Right forelimb (tissue), 1 donor: ENCODE data around the gene VPS45.

Source experiments
- DNase-seq: peaks from one replicate; pipeline ENCODE4 v3.0.0-alpha.2; 2018

The VPS45 gene

DNA sequence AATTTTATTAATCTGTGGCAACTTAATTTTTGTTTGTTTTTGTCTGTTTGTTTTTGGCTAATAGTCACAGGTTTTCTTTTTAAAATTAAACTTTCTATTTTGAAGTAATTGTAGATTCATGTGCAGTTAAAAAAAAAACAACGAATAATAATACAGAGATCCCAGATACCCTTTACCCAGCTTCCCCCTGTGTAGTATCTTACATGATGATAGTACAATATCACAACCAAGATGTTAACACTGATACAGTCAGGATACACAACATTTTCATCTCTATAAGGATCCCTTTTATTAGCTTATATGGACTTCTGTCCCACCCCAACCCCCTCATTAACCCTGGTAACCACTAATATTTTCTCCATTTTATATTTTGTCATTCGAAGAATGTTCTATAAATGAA, 5.9 kb downstream of the VPS45 start:
- no peak for DNase-seq

DNA sequence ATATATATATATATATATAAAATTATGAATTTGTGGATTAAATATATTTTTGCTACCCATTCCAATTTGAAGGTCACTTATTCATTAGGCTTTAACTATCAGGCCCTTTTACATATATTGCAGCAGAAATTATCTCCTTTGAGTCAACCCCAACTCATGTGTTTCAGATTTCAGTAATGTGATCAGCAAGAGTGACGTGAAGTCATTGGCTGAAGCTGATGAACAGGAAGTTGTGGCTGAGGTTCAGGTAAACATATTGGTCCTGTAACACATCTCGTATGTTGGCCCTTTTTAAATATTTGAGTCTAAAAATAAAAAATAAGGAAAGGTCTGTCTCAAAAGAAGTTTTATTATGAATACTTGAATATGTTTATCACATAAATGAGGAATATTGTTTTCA, 8.5 kb downstream of the VPS45 start:
- no peak for DNase-seq

DNA sequence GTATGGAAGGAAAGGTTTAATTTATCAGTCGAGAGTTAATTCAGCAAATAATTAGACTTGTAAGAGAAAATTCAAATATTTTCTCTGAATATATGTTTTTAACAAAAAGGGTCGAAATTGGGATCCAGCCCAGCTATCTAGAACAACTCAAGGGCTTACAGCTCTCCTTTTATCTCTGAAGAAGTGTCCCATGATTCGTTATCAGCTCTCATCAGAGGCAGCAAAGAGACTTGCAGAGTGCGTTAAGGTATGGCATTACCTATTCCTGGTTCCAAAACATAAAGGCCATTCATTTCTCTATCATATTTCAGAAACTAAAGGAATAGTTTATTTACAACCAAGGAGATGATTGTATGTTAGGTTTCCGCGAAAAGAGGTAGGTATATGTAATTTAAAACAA, 9.4 kb downstream of the VPS45 start:
- no peak for DNase-seq

DNA sequence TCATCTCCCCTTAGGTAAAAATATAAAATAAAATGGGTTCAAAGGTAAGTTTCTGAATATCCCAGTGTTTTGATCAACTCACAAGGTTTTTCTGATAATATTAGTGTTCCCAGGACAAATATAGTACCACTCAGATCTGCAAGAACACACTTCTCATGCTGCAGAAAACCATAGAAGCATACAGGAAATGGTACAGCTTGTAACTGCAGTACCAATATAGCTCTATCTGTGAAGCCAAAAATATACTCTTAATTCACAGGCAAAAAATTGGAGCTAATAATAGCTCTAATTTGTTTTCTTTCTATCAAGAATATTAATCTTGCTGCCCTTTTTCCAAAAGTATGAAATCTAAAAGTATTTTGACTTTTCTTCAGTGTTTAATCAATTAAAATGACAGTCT, 13.2 kb downstream of the VPS45 start:
- DNase-seq: no peak

DNA sequence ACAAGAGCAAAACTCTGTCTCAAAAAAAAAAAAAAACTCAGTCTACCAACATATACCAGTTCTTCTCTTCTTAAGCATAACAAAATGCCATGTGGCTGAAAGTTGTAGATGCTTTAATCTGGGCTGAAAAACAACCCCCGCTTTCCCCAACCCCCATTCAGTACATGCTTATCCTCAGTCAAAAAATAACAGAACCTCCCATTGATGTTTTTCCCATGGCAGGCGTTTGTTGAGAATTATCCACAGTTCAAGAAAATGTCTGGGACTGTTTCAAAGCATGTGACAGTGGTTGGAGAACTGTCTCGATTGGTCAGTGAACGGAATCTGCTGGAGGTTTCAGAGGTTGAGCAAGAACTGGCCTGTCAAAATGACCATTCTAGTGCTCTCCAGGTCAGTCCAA, 14.9 kb downstream of the VPS45 start:
- DNase-seq: no peak

DNA sequence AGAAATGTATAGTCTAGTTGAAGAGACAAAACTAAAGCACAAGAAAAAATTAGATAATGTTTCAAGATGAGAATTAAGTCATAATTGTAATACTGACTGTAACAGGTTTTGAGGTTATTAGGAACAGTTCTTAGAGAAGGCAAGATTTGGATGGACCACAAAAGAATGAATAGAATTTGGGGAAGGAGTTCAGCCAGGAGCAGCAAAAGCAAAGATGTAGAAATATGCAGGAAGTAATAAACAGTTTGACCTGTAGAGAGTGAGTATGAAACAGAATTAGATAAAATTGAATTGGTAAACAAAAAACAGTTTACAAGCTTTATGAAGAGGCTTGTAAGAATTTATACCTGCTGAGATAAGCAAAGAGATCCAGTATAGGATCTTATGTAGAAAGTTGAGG, 16.3 kb downstream of the VPS45 start:
- DNase-seq: no peak

DNA sequence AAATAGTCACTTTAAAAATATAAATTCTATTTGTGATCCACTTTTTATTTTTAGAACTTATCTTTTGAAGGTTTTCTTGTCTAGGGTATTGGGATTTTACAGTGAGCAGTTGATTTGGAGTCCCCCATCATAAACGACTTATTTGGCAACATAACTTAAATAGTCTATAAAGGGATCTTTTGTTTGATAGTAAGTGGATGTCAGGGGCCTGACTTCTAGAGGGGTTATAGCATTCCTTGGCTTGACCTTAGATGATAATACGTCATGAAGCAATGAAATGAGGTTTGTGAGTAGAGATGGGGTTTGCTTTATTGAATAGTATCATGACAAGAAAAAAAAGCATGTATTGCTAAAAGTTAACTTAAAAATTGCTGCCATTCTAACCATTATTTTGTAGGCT, 17.8 kb downstream of the VPS45 start:
- DNase-seq: no peak

DNA sequence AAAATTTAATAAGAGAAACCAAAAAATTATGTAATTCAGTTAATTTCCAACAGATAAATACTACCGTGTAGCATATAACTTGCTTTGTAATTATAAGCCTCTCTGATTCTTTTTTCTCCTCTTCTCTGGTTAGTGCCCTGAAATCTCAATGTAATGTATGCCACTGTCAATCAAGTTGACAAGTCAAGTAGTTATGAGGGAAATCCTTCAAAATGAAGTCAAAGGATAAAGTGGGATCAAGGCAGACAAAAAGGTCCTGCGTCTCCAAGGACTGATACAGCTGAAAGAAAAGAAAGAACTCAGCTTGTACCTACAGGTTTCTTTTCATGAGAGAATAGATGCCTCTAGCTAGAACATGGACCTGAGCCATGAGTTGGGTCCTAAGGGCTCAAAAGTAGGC, 19.8 kb downstream of the VPS45 start:
- DNase-seq: no peak

DNA sequence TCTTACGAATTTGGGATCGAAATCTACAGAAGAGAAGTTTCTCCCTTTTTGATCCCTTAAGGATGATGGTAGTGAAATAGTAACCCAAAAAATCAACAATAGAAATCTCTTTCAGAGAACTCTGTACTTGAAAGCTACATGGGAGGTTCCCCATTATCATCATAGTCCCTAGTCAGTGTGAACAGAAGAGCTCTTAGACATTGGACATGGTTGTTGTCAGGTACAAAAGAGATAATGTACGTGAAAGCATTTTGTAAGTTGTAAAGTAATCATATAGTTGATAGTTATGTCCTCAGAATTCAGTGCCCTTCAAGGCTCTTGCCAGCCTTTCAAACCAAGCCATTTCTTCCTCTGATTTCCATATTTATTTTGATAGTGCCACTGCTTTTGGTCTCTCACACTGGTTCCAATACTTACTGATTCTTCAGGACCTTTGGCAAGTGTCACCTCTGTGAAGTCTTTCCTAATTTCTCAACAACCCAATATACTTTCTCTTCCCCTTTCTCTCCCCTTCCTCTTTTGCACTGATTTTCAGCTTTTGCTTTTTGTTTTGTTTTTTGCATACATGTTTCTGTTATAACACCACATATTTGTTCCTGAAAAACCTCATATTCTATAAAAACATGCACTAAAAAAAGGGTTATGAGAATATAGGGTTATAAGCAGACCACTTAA, 22.4 kb downstream of the VPS45 start:
- DNase-seq: no peak

DNA sequence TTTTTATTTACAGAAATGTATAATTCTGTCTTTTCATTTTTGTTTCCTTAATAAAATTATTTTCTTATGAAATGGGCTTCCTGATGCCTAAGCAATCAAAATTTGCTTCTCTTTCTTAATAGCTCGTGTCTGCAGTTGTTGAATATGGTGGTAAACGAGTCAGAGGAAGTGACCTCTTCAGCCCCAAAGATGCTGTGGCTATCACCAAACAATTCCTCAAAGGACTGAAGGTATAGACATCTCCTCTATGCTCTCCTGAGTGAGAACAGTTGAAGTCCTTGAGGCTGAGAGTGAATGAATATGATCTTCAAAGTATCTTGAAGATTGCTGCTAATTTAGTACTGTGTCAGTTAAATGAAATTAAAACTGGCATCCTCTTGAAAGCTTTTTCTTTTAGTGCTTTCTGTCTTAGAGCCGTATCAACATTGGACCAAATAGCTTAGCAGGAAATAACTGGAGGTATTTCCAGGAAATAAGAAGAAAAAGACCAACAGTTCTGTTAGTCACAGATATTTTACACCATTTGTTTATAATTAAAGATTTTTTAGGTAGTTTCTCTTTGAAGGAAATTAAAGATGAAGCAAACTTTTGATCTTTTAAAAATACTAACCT, 24.7 kb downstream of the VPS45 start:
- DNase-seq: no peak

DNA sequence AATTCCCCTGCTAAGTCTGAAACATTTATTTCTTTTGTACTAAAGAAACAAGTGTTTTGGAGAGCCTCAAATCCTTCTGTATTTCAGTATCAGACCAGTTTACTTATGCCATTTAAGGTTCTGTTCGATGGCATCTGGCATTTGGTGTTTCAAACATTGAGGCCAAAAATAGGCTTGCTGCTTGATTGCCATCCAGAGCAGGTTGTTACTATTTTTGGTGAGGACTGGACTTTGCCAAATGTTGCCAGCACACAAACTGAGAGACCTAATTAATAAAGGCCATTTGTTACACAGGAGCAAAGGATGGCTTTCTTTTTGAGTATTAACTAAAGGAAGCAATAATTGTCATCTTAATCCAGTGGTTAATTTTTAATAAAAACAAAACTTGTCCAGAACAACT, 26.2 kb downstream of the VPS45 start:
- no peak for DNase-seq

DNA sequence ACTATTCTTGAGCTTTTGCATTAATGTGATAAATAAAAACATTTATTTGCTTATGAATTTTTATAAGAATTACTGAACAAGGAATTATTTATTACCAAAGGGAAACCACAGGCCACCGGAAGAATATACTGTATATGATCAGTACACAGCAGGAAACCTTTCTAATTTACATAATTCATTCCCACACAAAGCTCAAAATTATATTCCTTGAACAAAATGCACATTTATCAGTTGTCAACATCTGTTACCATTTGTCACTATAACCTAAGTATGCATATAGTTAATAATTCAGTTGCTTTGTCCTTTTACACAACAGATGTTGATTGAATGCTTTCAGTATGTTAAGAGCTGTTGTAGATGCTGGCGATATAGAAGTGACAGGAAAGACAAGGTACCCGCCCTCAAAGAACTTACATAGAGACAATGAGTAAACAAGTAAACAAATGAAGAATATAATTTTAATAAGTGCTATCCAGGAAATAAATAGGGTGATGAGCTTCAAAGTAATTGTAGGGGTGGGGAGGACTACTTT, 27.2 kb downstream of the VPS45 start:
- no peak for DNase-seq

DNA sequence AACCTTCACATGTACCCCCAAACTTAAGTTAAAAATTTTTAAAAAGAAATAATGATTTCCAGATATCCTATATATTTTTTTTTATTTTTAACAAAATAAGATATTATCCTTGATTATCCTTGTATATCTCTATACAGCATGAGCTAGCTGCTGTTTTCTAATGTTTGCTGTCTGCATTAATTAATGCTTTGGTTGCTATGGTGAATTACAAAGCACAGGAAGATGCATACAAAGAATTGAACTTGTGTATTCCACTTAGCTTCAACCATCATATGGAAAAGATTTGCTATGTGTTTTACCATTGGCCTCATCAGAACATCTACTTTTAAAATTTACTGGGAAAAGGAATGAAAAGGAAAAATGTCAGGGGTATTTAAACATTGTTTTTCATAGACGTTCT, 35.4 kb downstream of the VPS45 start:
- DNase-seq: no peak

DNA sequence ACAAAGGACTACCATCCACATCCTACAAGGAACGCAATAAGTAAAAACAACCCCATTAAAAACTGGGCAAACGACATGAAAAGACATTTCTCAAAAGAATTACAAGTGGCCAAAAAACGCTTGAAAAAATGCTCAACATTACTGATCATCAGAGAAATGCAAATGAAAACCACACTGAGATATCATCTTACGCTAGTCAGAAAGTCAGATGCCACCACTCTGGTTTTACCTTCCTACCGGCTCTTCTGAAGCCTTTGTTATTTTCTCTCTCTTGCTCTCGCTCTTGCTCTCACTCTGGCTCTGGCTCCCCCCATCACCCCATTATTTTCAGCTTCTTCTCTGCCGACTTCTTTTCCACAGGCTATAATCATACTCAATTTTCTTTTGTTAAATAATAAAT, 38.8 kb downstream of the VPS45 start:
- DNase-seq: no peak

DNA sequence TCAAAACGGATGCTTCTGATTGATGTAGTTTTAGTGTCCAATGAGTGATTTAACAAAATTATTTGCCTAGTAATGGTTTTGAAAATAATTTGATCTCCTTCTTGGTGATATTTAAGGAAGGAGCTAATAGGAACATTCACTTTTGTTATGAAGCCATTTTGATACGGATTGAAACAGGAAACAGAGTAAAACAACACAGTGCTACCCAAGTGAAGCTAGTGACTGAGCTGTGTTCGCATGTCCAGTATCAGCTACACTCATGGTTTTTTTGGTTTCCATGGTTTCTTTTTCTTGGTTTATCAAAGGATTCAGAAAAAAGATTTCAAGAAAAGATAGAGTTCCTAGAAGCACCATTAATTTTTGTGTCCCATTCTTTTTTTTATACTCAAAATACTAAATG, 42.0 kb downstream of the VPS45 start:
- no peak for DNase-seq

DNA sequence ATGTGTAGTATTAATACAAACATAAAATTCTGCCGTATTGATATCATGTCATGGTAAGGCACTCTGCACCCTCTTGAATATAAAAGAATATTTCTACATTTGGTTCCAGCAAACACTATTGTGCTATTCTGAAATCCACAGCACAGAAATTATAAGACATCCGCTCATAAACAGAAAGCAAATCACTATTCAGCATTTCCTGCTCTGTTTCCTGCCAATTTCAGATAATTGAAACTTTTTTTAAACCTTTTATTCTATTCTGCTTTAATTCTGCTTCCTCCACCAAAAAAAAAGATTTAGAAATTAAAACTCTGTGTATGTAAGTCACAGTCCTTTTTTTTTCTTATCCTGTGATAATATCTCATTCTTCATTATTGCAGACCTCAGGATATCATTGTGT, 42.5 kb downstream of the VPS45 start:
- DNase-seq: no peak

DNA sequence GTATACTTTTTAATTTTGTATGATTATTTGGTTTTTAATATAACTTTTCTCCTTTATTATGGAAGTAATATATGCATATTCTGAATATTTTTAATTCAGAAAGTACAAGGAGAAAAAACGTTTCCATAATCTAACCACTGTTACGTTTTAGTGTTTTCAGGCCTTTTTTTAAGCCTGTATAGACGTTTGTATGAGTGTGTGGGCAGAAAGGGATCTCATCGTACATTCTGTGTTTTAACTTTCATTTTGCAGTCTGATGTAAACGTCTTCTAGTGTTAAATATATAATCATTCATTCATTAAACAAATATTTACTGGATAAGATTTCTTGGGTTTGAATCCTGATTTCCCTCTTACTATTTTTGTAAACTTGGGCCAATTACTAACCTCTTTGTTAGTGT, 44.1 kb downstream of the VPS45 start:
- DNase-seq: no peak

DNA sequence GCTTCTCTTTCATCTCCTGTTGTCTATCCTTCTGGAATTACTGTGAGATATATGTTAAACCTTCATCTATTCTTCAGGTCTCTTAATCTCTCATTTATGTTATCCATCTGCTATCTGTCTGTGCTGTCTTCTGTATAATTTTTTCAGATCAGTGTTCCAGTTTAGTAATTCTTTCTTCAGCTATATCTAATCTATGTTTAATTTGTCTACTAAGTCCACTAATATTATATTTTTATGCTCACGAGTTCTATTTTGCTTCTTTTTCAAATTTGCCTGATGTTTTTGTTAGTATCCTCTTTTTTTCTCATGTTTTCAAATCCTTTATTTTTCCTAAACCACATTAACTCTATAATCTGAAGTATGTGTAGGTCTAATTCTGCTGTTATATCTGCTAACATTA, 47.5 kb downstream of the VPS45 start:
- no peak for DNase-seq

DNA sequence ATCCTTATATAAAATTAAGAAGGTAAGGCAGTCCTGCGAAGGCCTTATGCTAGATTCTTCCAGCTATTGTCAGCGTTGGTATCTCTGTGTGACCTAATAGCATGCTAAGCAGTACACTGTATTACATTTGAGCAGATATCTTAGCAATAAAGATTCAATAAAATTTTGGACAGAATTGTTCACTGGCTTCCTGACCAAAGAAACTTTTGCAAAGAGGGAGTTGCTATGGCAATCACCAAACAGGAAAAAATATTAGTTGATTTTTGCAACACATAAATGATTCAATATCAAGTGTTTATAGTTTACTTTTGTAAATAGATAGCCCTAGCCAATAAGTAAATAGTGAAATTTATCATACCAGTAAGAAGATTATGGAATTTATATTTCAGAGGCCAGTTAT, 51.1 kb downstream of the VPS45 start:
- DNase-seq: no peak

DNA sequence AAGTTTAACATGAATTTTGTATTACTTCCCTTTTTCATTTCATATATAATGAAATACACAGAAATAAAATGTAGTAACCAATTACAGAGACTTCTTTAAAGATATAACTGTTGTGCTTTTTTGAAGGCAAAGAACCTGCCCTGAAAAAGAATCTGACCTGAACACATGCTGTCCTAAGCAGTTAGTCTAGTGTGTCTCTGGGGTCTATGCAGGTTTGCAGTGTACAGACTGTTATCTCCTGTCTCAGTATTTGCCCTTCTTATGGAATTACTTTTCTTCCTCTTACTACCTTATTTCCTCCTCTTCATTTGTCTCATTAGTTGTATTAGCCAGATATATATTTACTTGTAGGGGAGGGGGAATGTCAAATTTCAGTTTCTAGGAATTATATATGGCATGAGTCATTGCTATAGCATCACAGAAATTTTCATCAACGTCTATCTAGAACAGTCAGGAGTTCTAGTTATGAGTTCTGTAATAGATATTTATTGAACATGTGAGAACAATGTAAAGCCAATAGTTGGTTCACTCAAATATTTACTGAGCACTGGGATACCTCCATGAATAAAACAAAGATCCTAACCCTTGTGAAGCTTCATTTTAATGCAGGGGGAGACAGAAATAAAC, 53.8 kb downstream of the VPS45 start:
- no peak for DNase-seq

DNA sequence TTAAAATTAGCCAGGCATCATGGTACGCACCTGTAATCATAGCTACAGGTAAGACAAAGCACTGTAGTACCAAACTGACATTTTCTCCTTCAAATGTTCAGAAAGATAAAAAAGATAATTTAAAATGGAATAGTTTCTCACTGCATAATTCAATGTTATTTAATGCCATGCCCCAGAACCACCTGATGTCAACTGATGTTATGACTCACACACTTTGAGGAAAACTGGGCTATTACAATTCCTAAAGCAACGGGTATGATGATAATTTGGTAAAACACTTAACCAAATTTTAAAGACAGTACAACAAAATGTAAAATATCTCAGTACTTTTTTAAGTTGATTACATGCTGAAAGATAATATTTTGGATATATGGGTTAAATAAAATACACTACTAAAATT, 59.2 kb downstream of the VPS45 start:
- DNase-seq: no peak

DNA sequence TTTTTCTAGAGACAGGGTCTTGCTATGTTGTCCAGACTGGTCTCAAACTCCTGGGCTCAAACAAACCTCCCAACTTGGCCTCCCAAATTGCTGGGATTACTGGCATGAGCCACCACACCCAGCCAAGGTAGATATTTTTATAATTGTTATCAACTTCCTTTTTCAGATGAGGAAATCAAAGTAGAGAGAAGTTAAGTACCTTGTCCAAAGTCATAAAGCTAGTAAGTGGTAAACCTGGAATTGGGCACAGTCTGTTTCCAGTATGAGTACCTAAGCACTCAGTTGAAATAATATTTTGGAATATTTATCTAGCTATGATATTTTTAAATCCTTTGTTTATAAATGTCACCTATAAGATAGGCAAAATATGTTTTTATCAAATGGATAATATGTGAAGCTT, 59.9 kb downstream of the VPS45 start:
- DNase-seq: no peak

DNA sequence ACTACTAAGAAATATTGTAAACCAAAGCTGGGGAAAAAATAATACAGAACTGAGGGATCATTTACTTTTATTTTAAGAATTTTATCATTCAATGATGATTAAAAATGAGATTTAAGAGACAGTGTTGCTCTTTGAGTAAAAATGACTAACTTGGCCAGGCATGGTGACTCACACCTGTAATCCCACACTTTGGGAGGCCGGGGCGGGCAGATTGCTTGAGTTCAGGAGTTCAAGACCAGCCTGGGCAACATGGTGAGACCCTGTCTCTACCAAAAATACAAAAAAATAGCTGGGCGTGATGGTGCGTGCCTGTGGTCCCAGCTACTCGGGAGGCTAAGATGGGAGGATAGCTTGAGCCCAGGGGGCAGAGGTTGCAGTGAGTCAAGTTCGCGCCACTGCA, 60.3 kb downstream of the VPS45 start:
- DNase-seq: no peak

DNA sequence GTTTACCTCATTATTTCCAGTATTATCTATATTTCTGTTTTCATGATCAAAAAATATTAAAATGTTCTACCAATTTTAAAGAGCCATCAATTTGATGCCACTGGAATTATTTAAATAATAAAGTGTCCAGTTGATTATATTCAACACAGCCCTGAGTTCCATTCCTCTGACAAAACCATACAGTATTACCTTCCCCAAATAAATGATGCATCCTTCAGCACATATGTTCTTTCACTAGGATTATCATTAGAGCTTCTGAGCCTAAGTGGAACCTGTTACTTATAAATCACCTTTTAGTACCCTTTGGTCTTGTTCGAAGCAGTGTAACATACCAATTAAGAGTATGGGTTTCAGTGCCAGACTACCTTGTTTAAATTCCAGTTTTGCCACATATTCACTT, 64.8 kb downstream of the VPS45 start:
- no peak for DNase-seq

DNA sequence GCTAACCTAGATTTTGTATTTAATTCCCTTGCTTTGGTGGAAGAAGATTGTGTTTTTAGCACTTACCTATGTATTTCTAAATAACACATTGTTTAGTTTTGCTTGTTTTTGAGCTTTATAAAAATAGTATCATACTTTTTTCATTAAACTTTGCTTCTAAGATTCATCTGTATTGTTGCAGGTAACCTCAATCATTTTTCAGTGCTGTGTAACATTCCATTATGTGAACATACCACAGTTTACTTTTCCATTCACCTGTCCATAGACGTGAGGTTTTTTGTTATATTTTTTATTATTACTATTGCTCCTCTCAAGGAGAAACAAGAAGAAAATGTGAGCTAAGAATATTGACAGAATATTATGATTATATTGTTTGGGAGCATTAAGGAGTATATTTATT, 67.0 kb downstream of the VPS45 start:
- no peak for DNase-seq
